GM18498 (cell line): ENCODE results near the gene PPP6R2.
A peak's percentile ranks its signal among the peaks of the same experiment; 100 is the strongest.

Source experiments
- ATAC-seq: cut with Tn5 transposase; IDR thresholded peaks from one replicate; pipeline ENCODE4 v1.9.1; 2021; ENCODE audit warnings: mild to moderate bottlenecking, moderate library complexity; ENCODE audit not compliant: unreplicated experiment

Gene PPP6R2

GRCh38 chr22:50305923-50306566 is 37.1 kb upstream of the PPP6R2 start:
- ATAC-seq = no peak

- no peak for ATAC-seq
Measured at GRCh38 chr22:50306753-50307749, 36.1 kb upstream of the PPP6R2 start, which contains the start of gene PLXNB2. PLXNB2 (minus strand) TSS chr22:50307646; CDS start chr22:50290584, 17,062 bp downstream.

DNA sequence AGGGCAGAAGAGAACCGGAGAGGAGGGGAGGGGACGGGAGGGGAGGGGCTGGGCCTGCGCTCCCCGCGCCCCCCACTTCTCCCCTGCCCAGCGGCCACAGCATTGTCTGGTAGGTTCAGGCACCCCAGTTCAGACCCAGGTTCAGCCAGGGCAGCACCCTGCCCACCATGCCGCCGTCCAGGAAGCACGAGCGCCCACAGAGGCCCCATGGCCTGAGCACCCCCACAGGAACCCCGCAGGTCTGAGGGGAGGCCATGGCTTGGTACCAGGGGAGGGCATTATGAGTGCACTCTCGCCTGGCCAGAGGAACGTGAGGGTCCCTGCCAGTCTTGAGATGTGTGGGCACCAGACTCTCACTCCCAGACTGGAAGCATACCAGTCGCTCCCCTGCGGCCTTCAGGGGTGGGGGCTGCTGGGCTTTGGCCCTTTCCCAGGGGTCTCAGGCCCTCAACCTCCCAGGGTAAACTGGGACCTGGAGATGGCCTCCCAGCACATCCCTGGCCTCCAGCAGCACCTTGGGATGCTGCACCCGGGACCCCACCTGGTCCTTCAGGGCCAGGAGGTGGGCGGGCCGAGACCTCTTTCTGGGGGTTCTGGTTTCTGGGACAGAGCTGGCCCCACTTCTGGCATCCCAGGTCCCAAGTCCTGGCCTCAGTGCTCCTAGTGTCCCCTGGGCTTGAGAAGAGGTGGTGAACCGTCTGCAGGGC is 35.1 kb upstream of the PPP6R2 start:
- ATAC-seq = no peak

GRCh38 chr22:50308597-50308935 is 34.6 kb upstream of the PPP6R2 start:
- no peak for ATAC-seq

DNA sequence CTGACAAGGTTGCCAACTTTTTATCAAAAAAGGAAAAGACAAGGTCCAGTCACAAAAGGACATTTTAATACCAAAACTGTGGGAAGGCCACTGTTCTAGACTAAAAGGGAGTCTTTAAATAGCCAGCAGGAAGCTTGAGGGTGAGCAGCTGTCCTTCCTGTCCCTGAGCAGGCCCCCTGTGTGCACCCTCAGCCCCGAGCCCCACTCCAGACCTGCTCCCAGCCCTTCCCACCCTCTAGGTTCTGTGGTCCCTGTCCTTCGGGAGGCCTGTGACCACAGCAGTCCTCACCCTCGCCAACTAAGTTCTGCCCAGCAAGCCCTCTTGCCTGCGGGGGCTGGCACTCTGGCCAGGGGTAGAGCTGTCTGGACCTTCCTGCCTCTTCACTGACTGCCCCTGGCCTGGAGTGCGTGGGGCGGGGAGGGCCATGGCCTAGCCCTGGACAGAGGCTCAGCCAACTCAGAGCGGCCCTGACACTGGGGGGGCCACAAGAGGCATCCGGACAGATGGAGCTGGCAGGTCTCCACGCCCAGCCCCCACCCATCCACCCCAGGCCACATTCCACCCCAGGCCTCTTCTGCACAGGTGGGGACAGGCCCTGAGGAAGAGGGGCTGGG is 34.0 kb upstream of the PPP6R2 start:
- ATAC-seq = no peak

DNA sequence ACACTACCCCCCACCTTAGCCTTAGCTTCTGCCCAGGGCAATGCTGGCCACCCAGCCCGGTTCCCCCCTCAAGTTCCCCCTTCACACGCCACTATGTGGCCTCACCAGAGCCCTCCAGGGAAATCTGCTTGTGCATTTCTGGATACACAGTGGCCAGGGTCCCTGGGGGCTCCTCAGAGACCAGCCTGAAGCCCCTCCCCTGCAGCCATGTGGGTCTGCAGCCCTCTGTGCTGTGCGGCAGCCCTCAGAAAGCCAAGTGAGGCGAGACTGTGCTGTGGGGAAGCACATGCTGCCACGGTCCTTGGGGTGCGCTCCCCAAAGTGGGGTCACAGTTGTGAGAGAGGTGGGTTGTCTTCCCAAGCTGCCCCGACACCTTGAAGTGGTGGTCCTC is 33.5 kb upstream of the PPP6R2 start:
- ATAC-seq = no peak

DNA sequence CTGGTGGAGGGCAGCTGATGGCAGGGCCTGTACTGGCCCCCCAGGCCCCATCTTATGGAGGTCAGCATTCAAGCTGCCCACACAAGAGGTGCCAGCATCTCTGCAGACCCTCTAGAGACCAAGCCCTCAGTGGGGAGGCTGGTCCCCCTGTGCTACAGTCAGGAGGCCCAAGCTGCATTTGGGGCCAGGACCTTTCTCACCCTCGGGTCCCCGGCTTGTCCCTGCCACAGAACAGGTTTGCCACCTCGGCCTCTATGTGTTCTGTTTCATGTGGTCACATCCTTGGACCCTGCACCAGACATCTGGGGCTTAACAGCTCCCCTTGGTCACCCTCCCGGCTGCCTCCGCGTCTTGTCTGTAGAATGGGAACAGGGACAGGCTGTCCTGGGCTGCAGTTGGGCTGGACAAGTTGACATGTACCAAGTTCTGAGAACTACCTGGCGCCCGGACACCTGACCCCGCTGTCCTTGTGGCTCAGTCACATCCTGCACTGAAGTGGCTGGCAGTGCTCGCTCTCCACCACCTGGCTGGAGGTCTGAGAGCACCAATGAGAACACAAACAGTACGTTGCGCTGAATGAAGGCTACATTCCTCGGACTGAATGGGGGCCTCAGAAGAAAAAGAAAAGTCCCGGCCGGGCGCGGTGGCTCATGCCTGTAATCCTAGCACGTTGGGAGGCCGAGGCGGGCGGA is 33.0 kb upstream of the PPP6R2 start:
- no peak for ATAC-seq

GRCh38 chr22:50310949-50311444 is 32.1 kb upstream of the PPP6R2 start:
- no peak for ATAC-seq

DNA sequence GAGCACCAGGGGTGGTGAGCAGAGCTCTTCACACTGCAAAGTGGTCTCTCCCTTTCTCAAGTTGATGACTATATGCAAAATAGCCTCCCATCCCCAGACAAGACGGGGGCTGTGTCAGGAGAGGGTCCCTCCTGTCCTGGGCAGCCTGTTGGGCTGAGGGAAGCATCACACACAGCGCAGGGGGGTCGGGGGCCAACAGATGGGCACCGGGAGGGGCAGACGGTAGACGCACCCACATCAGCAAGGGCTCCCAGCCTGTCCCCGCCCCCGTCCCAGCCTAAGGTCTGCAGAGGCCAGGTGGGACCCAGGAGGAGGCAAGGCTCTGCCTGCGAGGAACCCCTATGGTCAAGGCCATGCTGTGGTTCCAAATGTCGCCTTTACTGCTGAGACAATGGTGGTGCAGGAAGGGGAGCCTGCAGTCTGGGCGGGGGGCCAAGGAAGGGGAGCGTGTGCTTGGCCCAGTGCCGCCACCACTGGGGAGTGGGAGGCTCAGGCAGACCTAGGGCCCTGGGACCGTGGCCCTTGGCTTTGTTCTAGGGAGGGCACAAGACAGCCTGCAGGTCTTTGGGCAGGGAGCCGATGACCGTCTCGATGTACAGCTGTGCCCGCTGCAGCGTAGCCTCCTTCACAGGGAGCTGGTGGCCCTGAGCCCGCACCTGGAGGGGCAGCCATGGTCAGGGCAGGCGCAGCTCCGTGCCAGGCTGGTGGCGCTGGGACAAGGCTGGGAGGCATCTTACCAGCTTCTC is 31.3 kb upstream of the PPP6R2 start:
- no peak for ATAC-seq

DNA sequence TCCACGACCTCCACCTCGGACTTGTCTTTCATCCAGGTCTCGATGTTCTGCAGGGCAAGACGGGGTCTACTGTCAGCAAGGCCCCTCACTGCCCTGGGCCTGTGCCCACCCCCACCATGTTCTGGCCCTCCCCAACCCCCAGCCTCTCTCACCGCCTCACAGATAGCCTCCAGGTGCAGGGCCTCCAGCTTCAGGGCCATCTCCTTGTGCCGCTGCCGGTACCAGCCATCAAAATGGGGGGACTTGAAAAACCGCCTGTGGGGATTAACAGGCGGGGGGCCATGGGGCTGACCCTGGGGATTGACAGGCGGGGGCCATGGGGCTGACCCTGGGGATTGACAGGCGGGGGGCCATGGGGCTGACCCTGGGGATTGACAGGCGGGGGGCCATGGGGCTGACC is 30.8 kb upstream of the PPP6R2 start:
- ATAC-seq = no peak

DNA sequence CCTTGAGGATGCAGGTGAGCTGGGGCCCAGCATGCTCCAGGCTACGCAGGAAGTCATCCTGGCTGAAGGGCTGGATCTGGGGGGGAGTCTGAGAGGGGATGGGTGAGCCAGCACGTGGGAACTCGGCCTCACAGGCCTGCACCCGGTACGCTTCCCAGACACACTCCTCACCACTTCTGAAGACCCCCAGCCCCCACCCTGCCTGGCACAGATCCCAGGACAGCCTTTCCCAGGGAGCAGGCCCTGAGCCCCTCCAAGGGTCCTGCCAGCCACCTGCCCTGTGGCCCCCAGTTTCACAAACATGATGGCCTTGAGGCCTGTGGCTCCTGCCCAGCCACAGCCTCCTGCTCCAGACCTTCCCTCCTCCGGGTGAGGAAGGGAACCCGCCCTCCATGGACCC is 30.1 kb upstream of the PPP6R2 start:
- ATAC-seq = no peak

DNA sequence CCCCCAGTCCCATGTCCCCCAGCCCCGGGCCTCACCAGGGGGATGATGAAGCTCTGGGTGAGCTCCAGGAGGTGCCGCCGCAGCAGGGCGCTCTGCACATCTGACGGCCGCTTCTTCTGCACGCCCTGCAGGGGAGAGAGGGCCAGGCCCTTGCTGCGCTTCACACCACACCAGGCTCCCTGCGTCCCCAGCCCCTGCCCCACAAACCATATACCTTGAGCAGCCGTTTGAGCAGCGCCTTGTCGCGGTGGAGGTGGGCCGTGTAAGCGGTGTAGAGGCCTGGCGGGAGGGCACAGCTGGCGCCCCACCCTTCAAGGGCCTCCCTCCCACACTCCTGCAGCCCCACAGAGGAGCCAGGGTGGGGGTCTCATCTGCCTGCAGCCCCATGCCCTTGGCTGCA is 29.5 kb upstream of the PPP6R2 start:
- no peak for ATAC-seq

DNA sequence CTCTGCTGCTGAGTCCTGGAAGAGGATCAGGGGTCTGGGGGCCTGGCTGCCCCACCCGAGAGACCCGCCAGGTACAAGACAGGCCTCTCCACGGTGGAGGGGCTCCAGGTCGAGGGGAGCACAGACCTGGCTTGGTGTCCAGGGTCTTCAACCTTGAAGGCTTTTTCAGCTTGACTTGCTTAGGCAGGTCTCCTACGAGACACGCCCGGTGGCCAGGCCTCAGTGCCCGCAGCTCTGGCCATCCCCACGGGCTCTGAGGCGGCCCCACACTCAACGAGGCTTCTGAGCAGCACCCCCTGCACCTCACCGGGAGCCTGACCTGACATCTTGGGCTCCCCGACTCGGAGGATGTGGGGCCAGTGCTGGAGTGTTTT is 29.1 kb upstream of the PPP6R2 start:
- ATAC-seq = peak; percentile 9

- peak; percentile 87 for ATAC-seq
Measured at GRCh38 chr22:50314455-50315288, 28.5 kb upstream of the PPP6R2 start.

- ATAC-seq = no peak
Measured at GRCh38 chr22:50315289-50316113, 27.6 kb upstream of the PPP6R2 start.

DNA sequence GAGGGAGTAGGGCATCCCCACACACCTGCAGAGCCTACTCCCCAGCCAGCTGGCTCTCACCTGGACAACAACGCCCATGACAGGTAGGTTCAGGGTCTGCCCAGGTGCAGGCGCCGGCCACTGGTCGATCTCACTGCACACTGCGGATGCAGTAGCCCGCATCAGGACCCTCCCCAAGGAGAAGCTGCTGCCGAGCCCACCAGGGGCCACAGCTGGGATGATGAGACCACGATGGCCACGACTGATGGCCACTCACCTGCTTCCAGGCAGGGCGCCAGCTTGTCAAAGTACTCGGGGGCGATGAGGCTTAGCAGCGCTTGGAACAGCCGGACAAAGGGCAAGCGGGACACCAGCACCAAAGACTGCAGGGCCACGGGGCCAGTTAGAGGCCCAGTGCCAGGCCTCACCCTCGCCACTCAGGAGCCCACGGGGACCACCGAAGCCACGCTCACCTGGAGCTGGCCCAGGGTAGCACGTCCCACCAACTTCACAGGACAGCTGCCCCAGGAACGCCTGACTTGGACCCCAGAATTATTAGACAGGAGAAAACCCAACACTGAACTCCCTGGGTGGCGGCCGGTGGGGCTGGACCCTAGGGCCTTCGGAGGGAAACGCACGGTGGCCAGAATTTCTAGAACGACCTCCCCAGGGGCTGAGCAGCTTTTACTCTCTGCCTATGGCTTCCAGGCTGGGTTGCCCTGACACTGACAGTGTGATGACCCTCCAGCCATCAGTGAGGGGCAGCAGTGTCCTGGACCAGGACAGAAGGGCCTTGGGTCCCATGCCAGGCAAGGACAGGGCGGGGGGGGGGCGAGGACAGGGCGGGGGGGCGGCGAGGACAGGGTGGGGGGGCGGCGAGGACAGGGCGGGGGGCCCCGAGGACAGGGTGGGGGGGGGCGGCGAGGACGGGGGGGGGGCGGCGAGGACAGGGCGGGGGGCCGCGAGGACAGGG is 26.7 kb upstream of the PPP6R2 start:
- no peak for ATAC-seq

DNA sequence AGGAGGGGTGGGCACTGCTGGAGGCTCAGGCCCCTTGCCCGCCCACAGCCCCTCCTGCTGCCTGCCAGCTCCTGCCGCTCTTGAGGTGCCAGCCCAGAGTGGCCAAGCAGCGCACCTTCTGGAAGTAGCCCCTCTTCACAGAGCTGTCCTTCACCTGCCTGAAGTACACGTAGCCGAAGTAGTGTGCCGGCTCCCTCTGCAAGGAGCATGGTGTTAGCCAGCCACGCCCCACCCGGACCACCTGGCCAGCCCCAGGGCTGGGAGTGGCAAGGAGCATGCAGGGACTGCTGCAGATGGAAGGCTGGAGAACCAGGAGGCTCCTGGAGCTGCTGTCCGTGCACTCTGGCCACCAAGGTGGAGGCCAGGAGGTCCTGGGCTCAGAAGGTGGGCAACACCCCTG is 25.9 kb upstream of the PPP6R2 start:
- no peak for ATAC-seq
